SK-N-SH (cell line): ENCODE data around the gene CLIP3. TPM values are rescaled to one million over a fixed set of nuclear protein-coding genes. Genes with fewer than 3 reads are reported as not detected.

Source experiments
- CTCF ChIA-PET: fragments of 300-600, 350-600 bp; formaldehyde crosslinking; extraction: SDS; loops from one replicate; lab custom pipeline; 2021; lab: Yijun Ruan, JAX
- POLR2A ChIA-PET: fragments of 350-600 bp; sonication (Branson Sonifier 250); formaldehyde crosslinking; extraction: SDS; loops from one replicate; lab custom pipeline; 2020; ENCODE audit warnings: antibody characterized with exemption, inconsistent platforms; lab: Yijun Ruan, JAX
- DNase-seq: peaks from one replicate; pipeline ENCODE4 v3.0.0; 2012
- H2AFZ ChIP-seq: fragments of 200-600 bp; sonication (generic); 2 replicates; pipeline ENCODE4 v1.8.1; 2016; ENCODE audit warnings: antibody characterized with exemption, mild to moderate bottlenecking, low read depth
- H3F3A ChIP-seq: fragments of 200-600 bp; sonication (generic); replicated peaks from 2 replicates; pipeline ENCODE3; 2016; ENCODE audit warnings: antibody characterized with exemption, mild to moderate bottlenecking; ENCODE audit not compliant: insufficient read depth
- H3K27ac ChIP-seq, 2 experiments: fragments of 200-500 bp in 1 of 2; fragments of 200-600 bp in 1 of 2; sonication (Bioruptor generic) in 1 of 2; sonication (generic), shearing (Covaris generic) in 1 of 2; 2 replicates each; pipeline versions ENCODE4 v1.5.1 to v1.6.1; 2014 to 2016; ENCODE audit warnings: low read depth in 2 of 2, inconsistent platforms in 1 of 2, low read length in 1 of 2, mild to moderate bottlenecking in 1 of 2, mixed read lengths in 1 of 2
- H3K27me3 ChIP-seq: fragments of 200-600 bp; sonication (generic), shearing (Covaris generic); 2 replicates; pipeline ENCODE4 v1.6.1; 2016; ENCODE audit warnings: mixed run types; ENCODE audit not compliant: insufficient read depth
- H3K36me3 ChIP-seq, 2 experiments: fragments of 200-500 bp in 1 of 2; fragments of 200-600 bp in 1 of 2; sonication (Bioruptor generic) in 1 of 2; sonication (generic) in 1 of 2; replicated peaks in 1 of 2; 2 replicates each; pipeline versions ENCODE3 to v1.5.1; 2014 to 2016; ENCODE audit warnings: low read length in 1 of 2, mild to moderate bottlenecking in 1 of 2; ENCODE audit not compliant: insufficient read depth in 2 of 2, control insufficient read depth in 1 of 2
- H3K4me1 ChIP-seq, 2 experiments: fragments of 200-500 bp in 1 of 2; fragments of 200-600 bp in 1 of 2; sonication (Bioruptor generic) in 1 of 2; sonication (generic), shearing (Covaris generic) in 1 of 2; 2 replicates each; pipeline versions ENCODE4 v1.5.1 to v1.6.1; 2014 to 2016; ENCODE audit warnings: low read depth in 1 of 2, low read length in 1 of 2, mixed run types in 1 of 2; ENCODE audit not compliant: insufficient read depth in 2 of 2, control insufficient read depth in 1 of 2
- H3K4me2 ChIP-seq: fragments of 200-600 bp; sonication (generic), shearing (Covaris generic); 2 replicates; pipeline ENCODE4 v1.6.1; 2017; ENCODE audit warnings: mixed run types
- H3K4me3 ChIP-seq, 2 experiments: fragments of 200-500 bp in 1 of 2; fragments of 200-600 bp in 1 of 2; sonication (Bioruptor generic) in 1 of 2; sonication (generic), shearing (Covaris generic) in 1 of 2; 2 replicates each; pipeline versions ENCODE4 v1.5.1 to v1.8.1; 2014 to 2016; ENCODE audit warnings: low read depth in 2 of 2, inconsistent platforms in 1 of 2, low read length in 1 of 2, mild to moderate bottlenecking in 1 of 2, mixed read lengths in 1 of 2, moderate library complexity in 1 of 2
- H3K79me2 ChIP-seq: fragments of 200-600 bp; sonication (generic); 2 replicates; pipeline ENCODE4 v1.8.1; 2017; ENCODE audit warnings: mild to moderate bottlenecking; ENCODE audit not compliant: insufficient read depth
- H3K9ac ChIP-seq: fragments of 200-600 bp; sonication (generic); 2 replicates; pipeline ENCODE4 v1.6.1; 2017; ENCODE audit warnings: mixed run types
- H3K9me2 ChIP-seq: fragments of 200-600 bp; sonication (generic); 2 replicates; pipeline ENCODE4 v1.6.1; 2017; ENCODE audit warnings: mixed run types
- H3K9me3 ChIP-seq: fragments of 200-600 bp; sonication (generic); 2 replicates; pipeline ENCODE4 v1.6.1; 2017; ENCODE audit warnings: mixed run types, mild to moderate bottlenecking, moderate library complexity
- H4K20me1 ChIP-seq: fragments of 200-600 bp; sonication (generic); 2 replicates; pipeline ENCODE4 v1.6.1; 2017; ENCODE audit warnings: mild to moderate bottlenecking, mixed run types; ENCODE audit not compliant: insufficient read depth
- FOSL2 ChIP-seq: IDR thresholded peaks from 2 replicates; pipeline ENCODE4 v1.4.0; 2012; ENCODE audit warnings: low read depth, mild to moderate bottlenecking, moderate library complexity, borderline replicate concordance
- FOXJ3 ChIP-seq: sonication (generic); formaldehyde crosslinking; IDR thresholded peaks from 2 replicates; pipeline ENCODE4 v1.5.1; 2020; ENCODE audit warnings: mild to moderate bottlenecking, missing genetic modification reagents
- GABPA ChIP-seq: IDR thresholded peaks from 2 replicates; pipeline ENCODE4 v1.4.0; 2012; ENCODE audit warnings: low read depth, mild to moderate bottlenecking
- IRF3 ChIP-seq: fragments of 150-350 bp; IDR thresholded peaks from 2 replicates; pipeline ENCODE4 v1.6.1; 2016; ENCODE audit warnings: mild to moderate bottlenecking, low read depth, low read length
- JUND ChIP-seq: IDR thresholded peaks from 2 replicates; pipeline ENCODE4 v1.4.0; 2012
- MXI1 ChIP-seq: IDR thresholded peaks from 2 replicates; pipeline ENCODE4 v1.6.1; 2012; ENCODE audit warnings: mild to moderate bottlenecking, low read depth, low read length, improper control_type of control experiment
- NRF1 ChIP-seq: IDR thresholded peaks from 2 replicates; pipeline ENCODE4 v1.6.1; 2012; ENCODE audit warnings: low read depth, mild to moderate bottlenecking, low read length
- POLR2AphosphoS5 ChIP-seq: IDR thresholded peaks from 2 replicates; pipeline ENCODE4 v1.6.1; 2012; ENCODE audit warnings: low read depth, low read length
- RAD21 ChIP-seq: IDR thresholded peaks from 2 replicates; pipeline ENCODE4 v1.6.1; 2012; ENCODE audit warnings: mild to moderate bottlenecking, low read length
- RXRA ChIP-seq: IDR thresholded peaks from 2 replicates; pipeline ENCODE4 v1.4.0; 2012; ENCODE audit warnings: low read depth, mild to moderate bottlenecking, borderline replicate concordance
- SIN3A ChIP-seq: IDR thresholded peaks from 2 replicates; pipeline ENCODE4 v1.6.1; 2012; ENCODE audit warnings: low read depth, mild to moderate bottlenecking, low read length, moderate library complexity, borderline replicate concordance
- TCF12 ChIP-seq: IDR thresholded peaks from 2 replicates; pipeline ENCODE4 v1.4.0; 2012
- TEAD4 ChIP-seq: IDR thresholded peaks from 2 replicates; pipeline ENCODE4 v1.4.0; 2012; ENCODE audit warnings: mild to moderate bottlenecking, borderline replicate concordance; ENCODE audit not compliant: insufficient read depth
- USF2 ChIP-seq: fragments of 150-350 bp; IDR thresholded peaks from 2 replicates; pipeline ENCODE4 v1.6.1; 2017; ENCODE audit warnings: antibody characterized with exemption, low read length, low read depth, borderline replicate concordance
- YY1 ChIP-seq: IDR thresholded peaks from 2 replicates; pipeline ENCODE4 v1.4.0; 2012; ENCODE audit warnings: low read depth, mild to moderate bottlenecking
- WGBS: methylation state at CpG from one replicate; pipeline ENCODE4 v1.1.6; 2017; ENCODE audit warnings: low lambda C conversion rate; 5-methylcytosine and 5-hydroxymethylcytosine counted together
- polyA plus RNA-seq, 3 experiments: library from polyadenylated mRNA; depleted of rRNA; stranded (reverse); fragments of >200 nt; gene quantifications; 2 replicates each; pipeline ENCODE4 v1.2.3, GENCODE V29; 2012
- TF ChIP-seq, protein P1 (sequence below): IDR thresholded peaks from 2 replicates; pipeline ENCODE4 v1.4.0; 2012; ENCODE audit warnings: low read depth

Gene CLIP3
- polyA plus RNA-seq, 1 of the 3 experiments (the other 2 are of a cell fraction) = 13.1 TPM

DNA sequence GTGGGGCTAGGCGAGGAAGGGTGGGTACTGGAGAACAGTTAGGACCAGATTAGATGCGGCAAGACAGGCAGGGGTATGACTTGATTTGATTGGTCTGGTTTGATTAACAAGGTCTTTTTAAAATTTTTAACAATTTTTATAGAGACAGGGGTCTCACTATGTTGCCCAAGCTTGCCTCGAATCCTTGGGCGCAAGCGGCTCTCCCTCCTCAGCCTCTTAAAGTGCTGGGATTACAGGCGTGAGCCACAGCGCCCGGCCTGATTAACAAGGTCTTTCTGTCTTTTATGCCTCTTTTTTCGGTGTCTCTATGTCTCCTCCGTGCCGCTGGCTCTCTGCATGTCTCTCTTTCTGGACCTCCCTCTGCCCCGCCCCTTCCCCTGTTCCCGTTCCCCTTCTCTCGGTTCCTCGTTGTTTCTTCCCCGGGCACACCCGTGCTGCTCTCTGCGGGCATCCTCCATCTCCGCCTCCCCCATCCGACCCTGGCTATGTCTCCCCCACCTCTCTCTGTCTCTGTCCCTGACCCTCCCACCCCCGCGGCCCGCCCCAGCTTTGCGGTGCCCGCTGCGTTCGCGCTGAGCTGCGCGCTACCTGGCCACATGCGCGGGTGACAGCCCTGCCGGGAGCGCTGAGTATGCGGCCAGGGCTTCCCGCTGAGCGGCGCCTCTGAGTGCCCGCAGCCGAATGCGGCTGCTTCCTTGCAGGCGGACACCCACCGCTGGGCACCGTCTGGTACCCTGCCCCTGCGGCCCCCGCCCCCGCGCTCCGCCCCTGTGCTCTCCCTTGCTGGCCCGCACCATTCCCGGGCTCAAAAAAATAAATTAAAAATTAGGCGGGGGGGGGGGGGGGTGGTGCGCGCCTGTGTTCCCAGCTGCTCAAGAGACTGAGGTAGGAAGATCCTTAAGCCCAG, 45.8 kb downstream of the CLIP3 start:
- 14% methylated on average over 52 of the region's 54 CpGs for WGBS
- Histone ChIP-seq H3K4me2 (peak overlapping the region; percentile 78; the same call in 1 of the 2 replicates), H3K79me2 (no peaks in the 10 kb centered on the region), H3K9me3 (no peaks in the 10 kb centered on the region), H3K4me1 (no peaks in the 10 kb centered on the region), H3K27me3 (peaks cover 7% of the 10 kb centered on the region; the same call in 1 of the 2 replicates), H4K20me1 (no peaks in the 10 kb centered on the region), H3K27ac (no peak overlapping the region), H3F3A (no peaks in the 10 kb centered on the region), H3K9me2 (no peaks in the 10 kb centered on the region), H3K36me3 (no peaks in the 10 kb centered on the region), H2AFZ (no peak overlapping the region), H3K4me3 (peak overlapping the region; percentile 28 to 48), H3K9ac (no peak overlapping the region)
- TF ChIP-seq JUND = no peak
- no peak for TF ChIP-seq TEAD4
- TF ChIP-seq, protein P1, sequence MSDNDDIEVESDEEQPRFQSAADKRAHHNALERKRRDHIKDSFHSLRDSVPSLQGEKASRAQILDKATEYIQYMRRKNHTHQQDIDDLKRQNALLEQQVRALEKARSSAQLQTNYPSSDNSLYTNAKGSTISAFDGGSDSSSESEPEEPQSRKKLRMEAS = no peak
- no peak for TF ChIP-seq USF2
- TF ChIP-seq FOSL2 = no peak
- peak; percentile 8; the same call in 1 of the 2 replicates for TF ChIP-seq NRF1
- peak; percentile 86 for TF ChIP-seq MXI1
- TF ChIP-seq YY1 = no peak
- ChIA-PET POLR2A (no interaction called here), CTCF (interaction anchor here (0.6 to 1.8 kb wide), 5 partner anchors 18 to 258 kb away, joined by 3 to 4 read pairs (median 3); no protein-coding TSS in a partner anchor)
- DNase-seq = peak; percentile 90

- Histone ChIP-seq H3K36me3 (no peaks in the 10 kb centered on the region), H3K4me2 (no peak overlapping the region), H3F3A (no peaks in the 10 kb centered on the region), H3K27me3 (peaks cover 7% of the 10 kb centered on the region; the same call in 1 of the 2 replicates), H3K4me3 (no peak overlapping the region), H3K9ac (no peak overlapping the region), H3K79me2 (no peaks in the 10 kb centered on the region), H3K4me1 (no peaks in the 10 kb centered on the region), H3K9me2 (no peaks in the 10 kb centered on the region), H3K9me3 (no peaks in the 10 kb centered on the region), H3K27ac (no peak overlapping the region), H4K20me1 (no peaks in the 10 kb centered on the region), H2AFZ (no peak overlapping the region)
- DNase-seq = no peak
- WGBS = 80% methylated on average over 1 of the region's 5 CpGs
- TF ChIP-seq IRF3 (no peak), FOXJ3 (CRISPR knock-in tag) (no peak), TCF12 (no peak), RXRA (no peak), GABPA (no peak), RAD21 (no peak), YY1 (no peak), NRF1 (no peak), POLR2AphosphoS5 (no peak), SIN3A (no peak), MXI1 (no peak)
- ChIA-PET POLR2A (no interaction called here), CTCF (interaction anchor here (1.8 kb wide), 1 partner anchor 17 kb away, joined by 4 read pairs; no protein-coding TSS in a partner anchor)
Observed at GRCh38 chr19:35986111-35986510, 46.6 kb downstream of the CLIP3 start.
